ENCODE measurements around the gene HDAC9. TPM values are rescaled to one million over a fixed set of nuclear protein-coding genes. Genes with fewer than 3 reads are reported as not detected.

Gene HDAC9
- total RNA-seq, 1 donor from 2014 or later, result 28.6 TPM

- H3F3A ChIP-seq (ENCODE audit: low read depth), result no peaks in the 10 kb centered on the region
- H3K4me2 ChIP-seq, result no peak overlapping the region
- H3K27ac Mint-ChIP-seq, result no peak overlapping the region
- peaks cover 16% of the 10 kb centered on the region for H3K4me1 ChIP-seq
- no peak overlapping the region for H3K9ac ChIP-seq
- H3K9me3 Mint-ChIP-seq, result no peaks in the 10 kb centered on the region
- no peak for TF ChIP-seq EZH2phosphoT487 (IDR thresholded peaks at IDR 0.05)
- TF ChIP-seq EZH2 (IDR thresholded peaks at IDR 0.05), result no peak
- TF ChIP-seq CTCF (IDR thresholded peaks at IDR 0.05), result no peak
- no peaks in the 10 kb centered on the region for H3K27me3 Mint-ChIP-seq (ENCODE audit: insufficient read depth, low read depth)
- peaks cover 7% of the 10 kb centered on the region for H3K4me1 Mint-ChIP-seq
- no peak overlapping the region for H3K4me3 ChIP-seq
- no peak overlapping the region for H3K27ac ChIP-seq
- no peaks in the 10 kb centered on the region for H3K36me3 ChIP-seq
- H3K4me3 Mint-ChIP-seq, result no peak overlapping the region
- no peaks in the 10 kb centered on the region for H3K36me3 Mint-ChIP-seq
- no peaks in the 10 kb centered on the region for H4K20me1 ChIP-seq (ENCODE audit: low read depth)
- H3K9me3 ChIP-seq (ENCODE audit: low read depth), result no peaks in the 10 kb centered on the region
- no peaks in the 10 kb centered on the region for H3K27me3 ChIP-seq
- DNase-seq (ENCODE audit: low spot score), result no peak
- no peak overlapping the region for H2AFZ ChIP-seq (replicated peaks)
- H3K79me2 ChIP-seq (ENCODE audit: low read depth), result no peaks in the 10 kb centered on the region
These were observed 25.1 kb downstream of the HDAC9 start for GRCh38 chr7:18520450-18521235.

GRCh38 chr7:18521236-18521589, 25.7 kb downstream of the HDAC9 start:
- Histone ChIP-seq H3K4me3 (no peak overlapping the region), H4K20me1 (ENCODE audit: low read depth) (no peaks in the 10 kb centered on the region), H3K27ac (no peak overlapping the region), H3K4me2 (no peak overlapping the region), H3F3A (ENCODE audit: low read depth) (no peaks in the 10 kb centered on the region), H2AFZ (replicated peaks) (no peak overlapping the region), H3K36me3 (no peaks in the 10 kb centered on the region), H3K9me3 (ENCODE audit: low read depth) (no peaks in the 10 kb centered on the region), H3K27me3 (no peaks in the 10 kb centered on the region), H3K4me1 (peaks cover 16% of the 10 kb centered on the region), H3K9ac (no peak overlapping the region), H3K79me2 (ENCODE audit: low read depth) (no peaks in the 10 kb centered on the region)
- Mint-ChIP-seq H3K36me3 (no peaks in the 10 kb centered on the region), H3K4me3 (no peak overlapping the region), H3K4me1 (peaks cover 7% of the 10 kb centered on the region), H3K9me3 (no peaks in the 10 kb centered on the region), H3K27me3 (ENCODE audit: insufficient read depth, low read depth) (no peaks in the 10 kb centered on the region), H3K27ac (no peak overlapping the region)
- TF ChIP-seq EZH2phosphoT487 (IDR thresholded peaks at IDR 0.05) (no peak), CTCF (IDR thresholded peaks at IDR 0.05) (no peak), EZH2 (IDR thresholded peaks at IDR 0.05) (no peak)
- no peak for DNase-seq (ENCODE audit: low spot score)

- Histone ChIP-seq H3K27ac (peak overlapping the region; percentile 8), H3K9me3 (ENCODE audit: low read depth) (no peaks in the 10 kb centered on the region), H3K4me2 (peak overlapping the region; percentile 33), H3F3A (ENCODE audit: low read depth) (no peaks in the 10 kb centered on the region), H3K36me3 (no peaks in the 10 kb centered on the region), H3K4me1 (peaks cover 16% of the 10 kb centered on the region), H3K9ac (no peak overlapping the region), H4K20me1 (ENCODE audit: low read depth) (no peaks in the 10 kb centered on the region), H3K4me3 (no peak overlapping the region), H3K27me3 (no peaks in the 10 kb centered on the region), H2AFZ (replicated peaks) (no peak overlapping the region), H3K79me2 (ENCODE audit: low read depth) (no peaks in the 10 kb centered on the region)
- Mint-ChIP-seq H3K9me3 (no peaks in the 10 kb centered on the region), H3K4me1 (peaks cover 10% of the 10 kb centered on the region), H3K27me3 (ENCODE audit: insufficient read depth, low read depth) (no peaks in the 10 kb centered on the region), H3K4me3 (no peak overlapping the region), H3K27ac (no peak overlapping the region), H3K36me3 (no peaks in the 10 kb centered on the region)
- TF ChIP-seq EZH2 (IDR thresholded peaks at IDR 0.05) (no peak), CTCF (IDR thresholded peaks at IDR 0.05) (no peak), EZH2phosphoT487 (IDR thresholded peaks at IDR 0.05) (no peak)
- peak; percentile 60 for DNase-seq (ENCODE audit: low spot score)
These were observed 26.5 kb downstream of the HDAC9 start for GRCh38 chr7:18521945-18522566.
